Endothelial cell of umbilical vein (primary cell): ENCODE results near the gene FOXF1. TPM values are rescaled to one million over a fixed set of nuclear protein-coding genes. Genes with fewer than 3 reads are reported as not detected.

Experiments used
- BruUV-seq: library from RNA; stranded (reverse); fragments of 400-500 nt; replicated peaks from 2 replicates; lab custom pipeline; 2021; lab: Mats Ljungman, UMichigan
- CTCF ChIA-PET: fragments of 300-600, 350-600 bp; sonication (Branson Sonifier 250); formaldehyde crosslinking; loops from one replicate; lab custom pipeline; 2021; ENCODE audit warnings: antibody characterized with exemption, inconsistent platforms; lab: Charles Lee
- POLR2A ChIA-PET: fragments of 300-600, 350-600 bp; sonication (Branson Sonifier 250); formaldehyde crosslinking; loops from one replicate; lab custom pipeline; 2021; ENCODE audit warnings: antibody characterized with exemption, inconsistent platforms; lab: Charles Lee
- DNase-seq: peaks from one replicate; pipeline ENCODE4 v3.0.0-alpha.2; 2011; ENCODE audit warnings: low read depth, low spot score
- FAIRE-seq: peaks from 2 replicates; lab custom pipeline; 2011; peaks lifted over from hg19 to GRCh38; lab: Jason Lieb, UNC
- H2AFZ ChIP-seq: 2 replicates; pipeline ENCODE4 v1.6.0; 2012; ENCODE audit warnings: low read depth, low read length, control low read depth, inconsistent platforms
- H3K27ac ChIP-seq: 2 replicates; pipeline ENCODE4 v1.5.1; 2011; ENCODE audit warnings: low read depth, mild to moderate bottlenecking, control low read depth, low read length, moderate library complexity; ENCODE audit not compliant: insufficient read depth
- H3K27me3 ChIP-seq, 2 experiments: 2 replicates each; pipeline versions ENCODE4 v1.6.0 to v1.6.1; 2011; ENCODE audit warnings: low read length in 2 of 2, mixed read lengths in 1 of 2; ENCODE audit not compliant: control insufficient read depth in 2 of 2, insufficient read depth in 2 of 2
- H3K36me3 ChIP-seq, 2 experiments: 2 replicates in 1 of 2; 3 replicates in 1 of 2; pipeline ENCODE4 v1.5.1; 2011; ENCODE audit warnings: low read length in 2 of 2, mild to moderate bottlenecking in 1 of 2, moderate library complexity in 1 of 2; ENCODE audit not compliant: control insufficient read depth in 2 of 2, insufficient read depth in 2 of 2; ENCODE audit errors: extremely low read depth in 1 of 2
- H3K4me1 ChIP-seq: 3 replicates; pipeline ENCODE4 v1.5.1; 2011; ENCODE audit warnings: mild to moderate bottlenecking, low read length; ENCODE audit not compliant: control insufficient read depth, insufficient read depth; ENCODE audit errors: extremely low read depth
- H3K4me2 ChIP-seq: 2 replicates; pipeline ENCODE4 v1.6.1; 2011; ENCODE audit warnings: low read length, control low read depth, mixed read lengths; ENCODE audit not compliant: insufficient read depth
- H3K4me3 ChIP-seq, 3 experiments: fragments of 200-600 bp in 1 of 3; sonication (generic), shearing (Covaris generic) in 1 of 3; replicated peaks in 1 of 3; 2 replicates each; pipeline ENCODE4 v1.5.1; 2011 to 2016; ENCODE audit warnings: control low read depth in 3 of 3, low read length in 3 of 3, mild to moderate bottlenecking in 2 of 3, inconsistent platforms in 1 of 3, low read depth in 1 of 3, moderate library complexity in 1 of 3; ENCODE audit not compliant: insufficient read depth in 1 of 3
- H3K79me2 ChIP-seq: 2 replicates; pipeline ENCODE4 v1.6.0; 2012; ENCODE audit warnings: low read length, inconsistent platforms; ENCODE audit not compliant: control insufficient read depth, insufficient read depth
- H3K9ac ChIP-seq: replicated peaks from 2 replicates; pipeline ENCODE3; 2011; ENCODE audit warnings: low read length, control low read depth; ENCODE audit not compliant: insufficient read depth; ENCODE audit errors: extremely low read depth
- H3K9me1 ChIP-seq: replicated peaks from 3 replicates; pipeline ENCODE4 v1.6.0; 2011; ENCODE audit warnings: mild to moderate bottlenecking, low read length; ENCODE audit not compliant: control insufficient read depth, insufficient read depth; ENCODE audit errors: extremely low read depth
- H3K9me3 ChIP-seq: replicated peaks from 2 replicates; pipeline ENCODE4 v1.5.1; 2012; ENCODE audit warnings: low read length, inconsistent platforms; ENCODE audit not compliant: control insufficient read depth, insufficient read depth
- H4K20me1 ChIP-seq: replicated peaks from 2 replicates; pipeline ENCODE3; 2011; ENCODE audit warnings: mild to moderate bottlenecking, low read length; ENCODE audit not compliant: control insufficient read depth, insufficient read depth; ENCODE audit errors: extremely low read depth
- EZH2 ChIP-seq: IDR thresholded peaks from 2 replicates; pipeline ENCODE4 v1.6.1; 2012; ENCODE audit warnings: borderline replicate concordance, low read depth, mild to moderate bottlenecking, moderate library complexity, low read length, inconsistent platforms; ENCODE audit not compliant: severe bottlenecking
- FOS ChIP-seq: IDR thresholded peaks from 2 replicates; pipeline ENCODE4 v1.6.1; 2011; ENCODE audit warnings: mild to moderate bottlenecking, low read length, moderate library complexity, borderline replicate concordance; ENCODE audit not compliant: insufficient read depth
- GATA2 ChIP-seq: IDR thresholded peaks from 2 replicates; pipeline ENCODE4 v1.7.0; 2011; ENCODE audit warnings: low read depth, mild to moderate bottlenecking, moderate library complexity, mixed read lengths, low read length; ENCODE audit not compliant: insufficient read length, insufficient read depth
- JUN ChIP-seq: IDR thresholded peaks from 2 replicates; pipeline ENCODE4 v1.6.1; 2011; ENCODE audit warnings: borderline replicate concordance, low read depth; ENCODE audit not compliant: insufficient read length, insufficient read depth
- MYC ChIP-seq: IDR thresholded peaks from one replicate; pipeline ENCODE4 v1.6.1; 2011; ENCODE audit warnings: mild to moderate bottlenecking, low read depth, low read length
- POLR2A ChIP-seq: IDR thresholded peaks from 2 replicates; pipeline ENCODE4 v1.6.1; 2012; ENCODE audit warnings: low read depth, mild to moderate bottlenecking, control low read depth, low read length
- POLR2AphosphoS5 ChIP-seq: IDR thresholded peaks from 2 replicates; pipeline ENCODE4 v1.6.1; 2012; ENCODE audit warnings: low read depth, mild to moderate bottlenecking, control low read depth, low read length, moderate library complexity; ENCODE audit not compliant: insufficient read depth
- dilution Hi-C: fragments of 300-500 bp; cut with MboI; formaldehyde crosslinking; loops from one replicate; pipeline ENCODE4 v1.15.0; 2019; ENCODE audit warnings: low sequenced_read_pairs; ENCODE audit not compliant: extremely low pct_ligation_motif_present
- intact Hi-C: fragments of 100-400 bp; cut with micrococcal nuclease; formaldehyde crosslinking; loops from one replicate; pipeline ENCODE4 v1.10.0; 2022
- polyA plus RNA-seq, 4 experiments: library from polyadenylated mRNA; depleted of rRNA in 3 of 4; stranded (reverse) in 3 of 4; unstranded in 1 of 4; fragments of >200 nt; gene quantifications; 2 replicates each; pipeline versions ENCODE4 v1.2.1 to v1.2.3, GENCODE V29; 2011 to 2012; ENCODE audit warnings: missing spikeins in 1 of 4
- total RNA-seq: library from RNA; stranded (reverse); gene quantifications from 2 replicates; pipeline ENCODE4 v1.2.3, GENCODE V29; 2021
- TF ChIP-seq, protein P1 (sequence below): IDR thresholded peaks from 2 replicates; pipeline ENCODE4 v1.6.1; 2011; ENCODE audit not compliant: insufficient read depth, insufficient read length
- TF ChIP-seq, protein P2 (sequence below), 2 donors: IDR thresholded peaks; 1 replicate in 1 of 2; 2 replicates in 1 of 2; pipeline ENCODE4 v1.5.1; 2011; ENCODE audit warnings: low read length in 2 of 2, mild to moderate bottlenecking in 2 of 2, moderate library complexity in 2 of 2, control low read depth in 1 of 2, inconsistent platforms in 1 of 2, low read depth in 1 of 2; ENCODE audit not compliant: insufficient read depth in 1 of 2; ENCODE audit errors: extremely low read depth in 1 of 2

Gene FOXF1
- total and polyA plus RNA-seq, 2 donors (not counting 3 experiments of a cell fraction or from before 2014, with no cell fraction given), result 1.0 to 1.1 TPM

DNA sequence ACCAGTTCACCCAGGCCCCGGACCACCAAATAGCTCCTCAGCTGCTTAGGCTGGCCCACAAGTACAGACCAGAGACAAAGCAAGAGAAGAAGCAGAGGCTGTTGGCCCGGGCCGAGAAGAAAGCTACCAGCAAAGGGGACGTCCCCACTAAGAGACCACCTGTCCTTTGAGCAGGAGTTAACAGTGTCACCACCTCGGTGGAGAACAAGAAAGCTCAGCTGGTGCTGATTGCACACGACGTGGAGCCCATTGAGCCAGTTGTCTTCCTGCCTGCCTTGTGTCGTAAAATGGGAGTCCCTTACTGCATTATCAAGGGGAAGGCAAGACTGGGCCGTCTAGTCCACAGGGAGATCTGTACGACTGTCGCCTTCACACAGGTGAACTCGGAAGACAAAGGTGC lies 15.4 kb downstream of the FOXF1 start:
- Histone ChIP-seq H3K4me1 (no peaks in the 10 kb centered on the region), H3K27ac (no peak overlapping the region), H3K9me3 (no peaks in the 10 kb centered on the region), H3K9me1 (no peaks in the 10 kb centered on the region), H3K79me2 (no peaks in the 10 kb centered on the region), H3K4me3 (no peak overlapping the region), H3K9ac (no peak overlapping the region), H3K36me3 (no peaks in the 10 kb centered on the region), H2AFZ (no peak overlapping the region), H3K4me2 (no peak overlapping the region), H4K20me1 (no peaks in the 10 kb centered on the region), H3K27me3 (no peaks in the 10 kb centered on the region)
- CTCF ChIA-PET, result interaction anchor here (0.9 to 2.7 kb wide), 3 partner anchors 8 to 510 kb away, joined by 3 to 10 read pairs (median 3); no protein-coding TSS in a partner anchor
- POLR2A ChIA-PET, result no interaction called here
- BruUV-seq, result no TSS peak
- dilution Hi-C loops, result no loop called here
- DNase-seq (no peak), FAIRE-seq (no peak)
- intact Hi-C loops, result no loop called here
- TF ChIP-seq POLR2AphosphoS5 (no peak), POLR2A (no peak), MYC (no peak), FOS (no peak), GATA2 (no peak), JUN (no peak), EZH2 (no peak)
- TF ChIP-seq, protein P1, sequence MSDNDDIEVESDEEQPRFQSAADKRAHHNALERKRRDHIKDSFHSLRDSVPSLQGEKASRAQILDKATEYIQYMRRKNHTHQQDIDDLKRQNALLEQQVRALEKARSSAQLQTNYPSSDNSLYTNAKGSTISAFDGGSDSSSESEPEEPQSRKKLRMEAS, result no peak
- TF ChIP-seq, protein P2, sequence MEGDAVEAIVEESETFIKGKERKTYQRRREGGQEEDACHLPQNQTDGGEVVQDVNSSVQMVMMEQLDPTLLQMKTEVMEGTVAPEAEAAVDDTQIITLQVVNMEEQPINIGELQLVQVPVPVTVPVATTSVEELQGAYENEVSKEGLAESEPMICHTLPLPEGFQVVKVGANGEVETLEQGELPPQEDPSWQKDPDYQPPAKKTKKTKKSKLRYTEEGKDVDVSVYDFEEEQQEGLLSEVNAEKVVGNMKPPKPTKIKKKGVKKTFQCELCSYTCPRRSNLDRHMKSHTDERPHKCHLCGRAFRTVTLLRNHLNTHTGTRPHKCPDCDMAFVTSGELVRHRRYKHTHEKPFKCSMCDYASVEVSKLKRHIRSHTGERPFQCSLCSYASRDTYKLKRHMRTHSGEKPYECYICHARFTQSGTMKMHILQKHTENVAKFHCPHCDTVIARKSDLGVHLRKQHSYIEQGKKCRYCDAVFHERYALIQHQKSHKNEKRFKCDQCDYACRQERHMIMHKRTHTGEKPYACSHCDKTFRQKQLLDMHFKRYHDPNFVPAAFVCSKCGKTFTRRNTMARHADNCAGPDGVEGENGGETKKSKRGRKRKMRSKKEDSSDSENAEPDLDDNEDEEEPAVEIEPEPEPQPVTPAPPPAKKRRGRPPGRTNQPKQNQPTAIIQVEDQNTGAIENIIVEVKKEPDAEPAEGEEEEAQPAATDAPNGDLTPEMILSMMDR (IDR thresholded peaks at IDR 0.05; ENCODE audit: extremely low read depth in 1 of 2, insufficient read depth in 1 of 2, low read depth in 1 of 2, low read length in 2 of 2), result no peak
